ENCODE measurements around the gene SLC41A3.
"Not testable (repeated sequence)": the region's sequence is repeated elsewhere in the genome, so short reads cannot be mapped to it uniquely, and the experiment has no call there.

Gene SLC41A3

DNA sequence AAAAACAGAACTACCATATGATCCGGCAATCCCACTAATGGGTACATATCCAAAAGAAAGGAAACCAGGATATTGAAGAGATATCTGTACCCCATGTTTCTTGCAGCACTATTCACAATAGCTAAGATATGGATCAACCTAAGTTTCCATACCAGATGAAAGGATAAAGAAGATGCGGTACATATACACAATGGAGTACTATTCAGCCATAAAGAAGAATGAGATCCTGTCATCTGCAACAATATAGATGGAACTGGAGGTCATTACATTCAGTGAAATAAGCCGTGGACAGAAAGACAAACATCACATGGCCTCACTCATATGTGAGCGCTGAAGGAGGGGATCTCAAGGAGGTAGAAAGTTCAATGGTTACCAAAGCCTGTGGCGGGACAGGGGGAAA is 3.0 kb downstream of the SLC41A3 start:
- DNase-seq, result no peak

DNA sequence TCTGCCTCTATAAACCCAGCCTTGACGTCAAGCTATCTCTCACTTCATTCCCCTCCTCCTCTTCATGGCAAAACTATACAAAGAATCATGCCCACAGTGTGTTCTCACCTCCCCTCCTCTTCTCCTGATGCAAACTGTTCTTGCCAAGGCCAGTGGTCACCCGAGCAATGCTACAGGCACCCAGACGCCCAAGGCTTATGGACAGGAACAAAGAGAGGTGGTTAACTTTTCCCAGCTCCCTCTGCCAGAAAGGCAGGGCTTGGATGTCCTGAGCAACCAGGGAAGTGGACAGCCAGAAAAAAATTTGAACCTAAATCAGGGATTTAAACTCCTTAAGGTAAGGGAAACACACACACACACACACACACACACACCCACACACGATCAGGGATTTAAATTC is 5.1 kb downstream of the SLC41A3 start:
- DNase-seq, result no peak

DNA sequence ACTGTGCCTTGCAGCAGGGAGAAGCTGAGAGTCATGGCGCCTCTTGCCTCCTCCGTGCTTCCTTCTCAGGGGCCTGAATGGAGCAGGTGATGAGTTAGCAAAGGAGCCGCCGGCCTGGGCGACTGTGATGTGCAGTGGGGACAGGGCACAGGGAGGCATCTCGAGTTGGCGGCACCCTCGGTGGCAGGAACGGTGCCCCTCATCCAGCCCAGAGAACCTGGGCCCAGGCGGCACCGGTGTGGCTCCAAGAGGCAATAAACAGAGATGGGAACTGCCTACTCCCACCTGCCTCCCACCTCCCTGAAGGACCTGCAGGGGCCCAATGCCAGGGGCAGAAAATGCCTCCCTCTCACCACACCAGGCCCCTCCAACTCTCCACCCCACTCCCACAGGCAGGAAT is 6.2 kb downstream of the SLC41A3 start:
- no peak for DNase-seq

GRCh38 chr3:126076140-126076539 is 7.8 kb downstream of the SLC41A3 start:
- no peak for DNase-seq

GRCh38 chr3:126070146-126070545 is 13.8 kb downstream of the SLC41A3 start:
- DNase-seq, result no peak

- no peak for DNase-seq
These were observed 16.0 kb downstream of the SLC41A3 start for GRCh38 chr3:126067959-126068358.

- DNase-seq, result not testable (repeated sequence)
These were observed 17.2 kb downstream of the SLC41A3 start for GRCh38 chr3:126066676-126067075.

GRCh38 chr3:126065876-126066275 is 18.0 kb downstream of the SLC41A3 start:
- no peak for DNase-seq

DNA sequence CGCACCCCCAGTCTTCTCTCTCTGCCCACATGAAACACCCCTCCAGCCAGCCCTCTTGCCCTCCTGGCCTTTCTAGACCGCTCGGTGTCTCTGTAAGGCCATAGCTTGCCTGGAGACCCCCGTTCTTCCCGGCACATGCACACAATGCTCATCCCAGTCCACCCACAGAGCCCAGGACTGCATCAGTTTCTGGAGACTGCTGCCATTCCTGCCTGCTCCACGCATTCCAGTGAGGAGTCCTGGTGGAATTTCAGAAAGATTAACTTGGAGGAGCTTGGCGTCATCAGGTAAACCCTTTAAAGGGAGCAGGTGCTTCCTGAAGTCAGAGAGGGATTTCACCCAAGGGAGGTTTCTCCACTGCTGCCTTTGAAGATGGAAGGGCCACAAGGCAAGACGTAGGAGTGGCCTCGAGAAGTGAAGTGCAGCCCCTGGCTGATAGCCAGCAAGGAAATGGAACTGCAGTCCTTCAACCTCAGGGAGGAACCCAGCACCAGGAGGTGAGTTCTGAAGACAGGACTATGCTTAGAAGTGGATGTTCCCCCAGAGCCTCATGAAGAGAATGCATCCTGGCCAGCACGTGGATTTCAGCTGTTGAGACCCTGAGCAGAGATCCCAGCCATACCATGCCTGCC is 19.2 kb downstream of the SLC41A3 start:
- DNase-seq, result no peak

DNA sequence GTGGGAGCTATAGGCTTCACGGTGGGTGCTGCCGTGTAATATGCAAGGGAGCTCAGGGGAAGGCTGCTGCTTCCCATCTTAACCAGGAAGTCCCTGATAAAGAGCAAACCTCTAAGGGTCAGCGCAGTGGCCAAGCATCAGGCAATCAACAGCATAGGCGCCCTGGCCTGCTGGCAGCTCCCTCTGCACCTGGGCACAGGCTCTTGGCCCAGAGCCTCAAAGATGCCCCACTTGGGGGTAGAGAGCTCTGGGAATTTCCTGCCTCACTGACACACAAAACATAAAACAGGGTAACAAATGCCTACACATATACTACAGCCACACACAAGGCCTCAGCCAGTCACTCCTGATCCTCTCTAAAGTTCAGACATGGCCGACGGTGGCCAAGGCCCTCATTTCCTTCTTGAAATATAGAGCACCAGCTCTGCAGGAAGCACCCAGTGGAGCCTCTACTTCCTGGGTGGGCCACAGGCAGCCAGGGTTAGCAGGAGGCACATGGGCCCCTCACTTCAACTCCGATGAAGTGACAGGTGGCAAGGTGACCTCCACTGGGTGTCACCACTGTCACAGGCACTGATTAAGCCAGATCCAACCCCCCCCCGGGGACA is 20.5 kb downstream of the SLC41A3 start:
- no peak for DNase-seq

GRCh38 chr3:126061301-126062032 is 22.5 kb downstream of the SLC41A3 start:
- no peak for DNase-seq

- no peak for DNase-seq
These were observed 23.2 kb downstream of the SLC41A3 start for GRCh38 chr3:126060613-126061145.

GRCh38 chr3:126058666-126059065 is 25.3 kb downstream of the SLC41A3 start:
- no peak for DNase-seq

DNA sequence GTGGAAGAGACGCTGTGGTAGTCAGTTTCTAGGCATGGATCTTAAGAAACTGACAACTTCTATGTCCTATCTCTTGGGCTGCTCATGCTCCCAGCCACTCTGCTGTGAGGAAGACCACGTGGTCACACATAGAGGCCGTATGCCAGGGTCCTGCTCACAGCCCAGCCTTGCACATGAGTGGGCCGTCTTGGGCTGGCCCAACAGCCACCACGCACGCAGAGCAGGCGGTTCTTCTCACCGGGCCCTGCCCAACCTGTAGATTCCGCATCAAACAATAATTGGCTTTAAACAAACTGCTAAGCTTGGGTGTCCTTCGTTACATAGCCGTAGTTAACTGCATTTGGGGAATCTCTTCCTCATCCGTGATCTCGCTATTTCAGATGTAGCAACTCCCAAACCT is 26.0 kb downstream of the SLC41A3 start:
- no peak for DNase-seq

DNA sequence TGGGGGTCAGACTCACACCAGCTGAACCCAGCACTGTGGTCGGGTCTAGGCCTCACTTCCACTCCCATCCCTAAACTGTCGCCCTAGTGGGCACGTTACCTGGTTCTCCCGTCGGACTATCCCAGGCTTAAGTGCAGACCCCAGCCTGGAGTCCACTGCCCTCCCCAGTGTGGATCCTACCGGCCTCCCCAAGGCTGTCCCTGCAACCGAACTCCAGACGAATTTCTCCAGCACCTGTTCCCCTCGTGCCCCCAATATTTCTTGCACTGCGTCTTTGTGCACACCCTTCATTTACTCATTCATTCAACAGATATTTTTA is 26.5 kb downstream of the SLC41A3 start:
- no peak for DNase-seq

GRCh38 chr3:126056681-126057500 is 27.0 kb downstream of the SLC41A3 start:
- no peak for DNase-seq

GRCh38 chr3:126056088-126056487 is 27.8 kb downstream of the SLC41A3 start:
- DNase-seq, result no peak

DNA sequence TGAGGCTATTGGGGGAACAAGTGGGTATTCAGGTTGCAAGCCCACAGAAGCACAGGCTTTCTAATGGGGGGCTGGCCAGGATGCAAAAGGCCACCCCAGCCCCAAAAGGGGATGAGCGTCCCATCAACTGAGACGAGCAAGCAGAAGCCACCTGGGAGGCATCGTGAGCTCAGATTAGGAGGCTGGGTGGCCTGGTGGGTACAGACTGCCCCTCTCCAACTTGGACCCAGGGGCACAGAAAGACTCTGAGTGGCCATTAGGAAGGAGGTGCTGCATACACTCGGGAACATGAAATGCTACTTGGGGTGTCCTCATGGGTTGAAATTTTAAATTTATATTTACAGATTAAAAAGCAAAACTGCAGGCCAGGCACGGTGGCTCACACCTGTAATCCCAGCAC is 29.1 kb downstream of the SLC41A3 start:
- no peak for DNase-seq

DNA sequence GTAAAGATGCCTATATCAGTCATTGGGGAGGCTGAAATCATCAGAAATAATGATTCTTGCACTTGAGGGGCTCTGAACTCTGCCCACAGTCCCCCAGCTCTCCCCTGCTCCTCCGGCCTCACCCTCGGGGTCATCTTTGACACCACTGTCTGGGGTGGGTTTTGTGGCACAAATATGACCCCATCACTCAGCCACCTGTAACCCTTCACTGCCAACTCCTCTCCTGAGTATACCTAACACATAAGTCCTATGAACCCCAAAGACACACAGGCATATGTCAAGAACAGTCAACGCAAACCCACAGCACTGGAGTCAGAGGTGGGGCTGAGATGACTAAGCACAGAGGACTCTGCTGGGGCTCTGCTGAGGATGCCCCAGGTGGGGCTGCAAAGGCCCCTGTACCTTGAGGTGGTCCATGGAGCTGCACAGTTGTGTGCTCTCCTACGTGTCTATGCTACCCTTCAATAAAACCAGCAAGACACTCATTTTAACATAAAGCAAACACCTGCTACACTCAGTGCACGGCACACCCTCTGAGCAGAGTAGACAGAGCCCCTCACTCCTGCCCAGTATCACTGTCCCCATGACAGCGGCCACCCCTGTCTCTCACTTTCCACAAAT is 29.9 kb downstream of the SLC41A3 start:
- DNase-seq, result no peak

- no peak for DNase-seq
These were observed 30.4 kb downstream of the SLC41A3 start for GRCh38 chr3:126053513-126053912.

GRCh38 chr3:126052196-126053058 is 31.5 kb downstream of the SLC41A3 start:
- DNase-seq, result no peak

DNA sequence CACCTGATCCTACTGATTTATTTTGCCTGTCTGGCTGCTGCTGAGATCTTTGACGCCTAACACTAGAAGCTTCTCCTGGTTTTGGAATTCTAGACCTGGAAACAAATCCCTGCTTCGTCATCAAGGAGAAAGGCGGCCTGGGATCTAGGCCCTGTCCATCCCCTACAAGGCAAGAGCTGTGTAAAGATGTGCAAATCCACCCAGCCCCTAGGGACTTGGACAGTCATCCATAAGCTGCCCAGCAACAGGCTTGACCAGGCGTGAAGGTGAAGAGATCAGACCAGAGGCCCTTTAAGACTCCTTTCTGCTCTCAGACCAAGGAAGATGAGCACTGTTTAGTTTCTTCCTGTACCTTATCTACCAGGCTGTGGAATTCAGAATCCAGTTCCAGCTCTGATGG is 32.2 kb downstream of the SLC41A3 start:
- no peak for DNase-seq

All from fibroblast of skin of right quadriceps (primary cell).